Measurements from ENCODE around the gene SYNE2.
A peak's percentile ranks its signal among the peaks of the same experiment; 100 is the strongest.

The SYNE2 gene

DNA sequence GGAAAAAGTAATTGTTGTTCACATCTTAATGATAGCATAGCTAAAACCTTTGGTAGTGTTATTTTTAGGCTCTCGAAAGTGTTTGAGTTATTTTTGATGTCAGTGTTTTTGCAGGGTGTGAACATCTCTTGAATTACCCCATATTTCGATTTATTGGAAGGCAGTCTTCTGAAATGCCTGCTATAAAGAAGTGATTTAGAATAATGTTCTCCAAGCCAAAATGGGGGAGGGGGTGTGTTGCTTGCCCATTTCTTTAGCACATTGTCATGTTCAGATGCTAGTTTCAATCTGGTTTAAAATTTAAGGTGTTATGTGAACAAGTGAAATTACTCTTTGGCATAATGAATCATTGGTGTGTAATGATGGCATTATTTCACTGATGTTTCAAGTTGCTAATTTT, 110.6 kb downstream of the SYNE2 start:
- no peak for DNase-seq (ENCODE audit: low spot score)

GRCh38 chr14:63964113-63964512, 111.3 kb downstream of the SYNE2 start:
- no peak for DNase-seq (ENCODE audit: low spot score)

- DNase-seq (ENCODE audit: low spot score), result no peak
These were observed 113.6 kb downstream of the SYNE2 start for GRCh38 chr14:63966407-63966806.

DNA sequence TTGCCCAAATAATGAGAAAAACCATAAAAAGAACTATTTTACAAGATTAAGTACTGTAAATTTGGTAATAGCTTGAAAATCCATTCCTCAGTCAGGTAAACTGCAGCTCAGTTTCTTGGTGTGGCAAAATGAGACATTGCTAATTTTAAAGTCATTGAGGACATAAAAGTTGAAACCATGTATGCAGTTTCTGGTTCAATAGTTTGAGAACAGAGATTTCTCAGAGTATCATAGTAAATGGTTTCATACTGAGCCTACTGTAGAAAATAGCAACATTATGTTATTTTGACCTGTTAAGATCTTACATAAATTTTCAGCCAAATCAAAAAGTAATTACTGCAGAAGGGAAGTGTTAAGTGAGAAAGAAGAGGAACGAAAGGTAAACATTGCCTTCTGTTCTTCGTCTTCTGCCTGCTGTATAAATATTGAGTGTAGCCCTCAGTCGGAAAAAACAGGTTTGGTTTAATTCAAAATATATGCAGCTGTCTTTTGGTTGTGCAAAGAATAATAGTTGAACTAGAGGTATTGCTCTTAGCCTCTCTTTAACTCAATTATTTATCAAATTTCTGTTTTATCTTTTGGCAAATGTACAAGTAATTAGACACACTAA, 119.6 kb downstream of the SYNE2 start:
- DNase-seq (ENCODE audit: low spot score), result no peak

DNA sequence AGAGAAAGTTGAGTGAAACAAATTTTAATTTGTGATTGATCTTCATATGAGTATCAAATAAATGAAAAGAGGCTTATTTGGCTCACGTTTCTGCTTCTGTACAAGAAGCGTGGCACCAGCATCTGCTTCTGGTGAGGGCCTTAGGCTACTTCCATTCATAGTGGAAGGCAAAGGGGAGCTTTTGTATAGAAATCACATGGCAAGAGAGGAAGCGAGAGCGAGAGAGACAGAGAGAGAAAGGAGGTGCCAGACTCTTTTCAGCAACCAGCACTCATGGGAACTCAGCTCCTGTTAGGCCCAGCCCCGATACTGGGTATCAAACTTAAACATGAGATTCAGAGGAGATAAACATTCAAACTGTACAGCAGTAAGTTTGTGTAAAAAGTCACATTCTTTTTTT, 121.4 kb downstream of the SYNE2 start:
- no peak for DNase-seq (ENCODE audit: low spot score)

DNA sequence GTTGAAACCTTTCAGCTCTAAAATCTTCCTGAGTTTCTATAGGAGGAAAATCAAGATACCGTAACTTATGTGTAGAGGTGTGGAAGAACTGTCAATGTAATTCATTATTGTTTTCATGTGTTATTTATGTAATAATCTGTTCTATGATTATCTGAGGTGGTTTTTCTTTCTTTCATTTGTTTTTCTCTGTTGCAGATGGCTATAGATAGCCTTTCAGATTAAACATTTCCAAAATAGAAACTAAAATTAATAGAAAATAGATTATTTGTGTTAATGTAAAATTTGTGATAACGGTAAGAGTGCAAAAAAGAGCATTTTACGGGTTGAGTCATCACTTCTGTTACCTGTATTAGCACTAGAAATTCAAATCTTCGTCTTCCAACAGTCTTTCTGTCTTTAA, 128.8 kb downstream of the SYNE2 start:
- DNase-seq (ENCODE audit: low spot score), result no peak

DNA sequence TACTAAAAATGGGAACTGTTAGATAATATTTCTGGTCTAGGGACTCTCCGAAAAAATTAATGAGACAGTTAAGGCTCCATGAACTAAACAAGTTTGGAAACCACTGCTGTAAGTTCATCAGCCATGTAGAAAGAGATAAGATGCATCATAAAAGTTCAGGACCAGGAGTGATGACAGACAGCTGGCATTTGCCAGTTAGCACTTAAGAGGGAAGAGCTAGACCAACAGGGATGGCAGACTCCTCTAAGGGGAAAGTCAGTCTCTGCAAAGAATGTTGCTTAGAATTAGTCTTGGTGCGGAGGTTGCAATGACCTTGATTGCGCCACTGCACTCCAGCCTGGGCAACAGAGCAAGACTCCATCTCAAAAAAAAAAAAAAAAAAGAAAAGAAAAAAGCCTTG, 129.4 kb downstream of the SYNE2 start:
- DNase-seq (ENCODE audit: low spot score), result no peak

- DNase-seq (ENCODE audit: low spot score), result no peak
These were observed 129.8 kb downstream of the SYNE2 start for GRCh38 chr14:63982629-63983028.

DNA sequence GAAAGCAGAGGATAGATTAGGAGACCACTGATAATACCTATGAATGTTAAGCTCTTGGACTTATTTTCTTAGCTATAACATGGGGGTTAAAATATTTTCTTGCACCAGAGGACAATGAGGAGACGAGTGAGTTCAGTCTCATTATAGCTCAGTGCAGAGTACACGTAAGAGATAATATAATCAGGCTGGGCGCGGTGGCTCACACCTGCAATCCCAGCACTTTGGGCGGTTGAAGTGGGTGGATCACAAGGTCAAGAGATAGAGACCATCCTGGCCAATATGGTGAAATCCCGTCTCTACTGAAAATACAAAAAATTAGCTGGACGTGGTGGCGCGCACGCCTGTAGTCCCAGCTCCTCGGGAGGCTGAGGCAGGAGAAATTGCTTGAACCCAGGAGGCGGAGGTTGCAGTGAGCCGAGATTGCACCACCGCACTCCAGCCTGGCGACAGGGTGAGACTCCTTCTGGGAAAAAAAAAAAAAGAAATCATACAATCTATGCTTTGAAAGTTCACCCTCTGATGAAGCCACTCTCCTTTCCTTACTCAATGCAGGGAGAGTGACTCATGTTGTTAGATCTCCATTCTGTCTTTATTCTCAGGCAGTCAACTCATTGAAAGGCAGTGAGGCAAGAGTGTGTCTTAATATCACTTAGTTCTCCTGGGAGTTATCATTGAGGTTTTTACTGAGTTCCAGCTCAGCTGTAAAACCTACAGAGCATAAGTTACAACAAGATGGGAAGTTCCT, 134.2 kb downstream of the SYNE2 start:
- peak; percentile 57 for DNase-seq (ENCODE audit: low spot score)

DNA sequence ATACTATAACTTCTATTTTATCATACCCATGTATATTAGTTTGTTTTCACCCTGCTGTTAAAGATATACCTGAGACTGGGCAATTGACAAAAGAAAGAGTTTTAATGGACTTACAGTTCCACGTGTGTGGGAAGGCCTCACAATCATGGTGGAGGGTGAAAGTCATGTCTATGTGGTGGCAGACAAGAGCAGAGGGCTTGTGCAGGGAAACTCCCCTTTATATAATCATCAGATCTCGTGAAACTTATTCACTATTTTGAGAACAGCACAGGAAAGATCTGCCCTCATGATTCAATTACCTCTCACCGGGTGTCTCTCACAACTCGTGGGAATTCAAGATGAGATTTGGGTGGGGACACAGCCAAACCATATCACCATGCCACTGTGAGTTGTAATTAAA, 135.8 kb downstream of the SYNE2 start:
- DNase-seq (ENCODE audit: low spot score), result no peak

DNA sequence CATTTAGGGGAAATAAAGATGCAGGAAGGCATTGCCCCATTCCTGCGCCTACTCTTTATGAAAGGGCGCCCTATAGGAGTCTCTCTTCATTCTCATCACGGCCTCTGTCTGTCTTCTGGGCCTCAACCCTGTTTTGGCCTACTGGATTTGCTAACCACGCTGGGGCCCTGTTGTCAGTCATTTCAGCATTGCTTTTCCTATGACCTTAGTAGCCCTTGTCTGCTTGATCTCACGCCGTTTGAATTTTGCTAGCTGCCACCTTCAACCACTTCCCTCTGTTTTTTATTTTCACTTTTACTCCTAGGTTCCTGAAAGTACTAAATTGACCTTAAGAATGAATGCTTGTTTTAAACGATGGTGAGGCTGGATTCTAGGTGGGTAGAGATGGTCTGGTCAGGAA, 139.0 kb downstream of the SYNE2 start:
- DNase-seq (ENCODE audit: low spot score), result no peak

DNA sequence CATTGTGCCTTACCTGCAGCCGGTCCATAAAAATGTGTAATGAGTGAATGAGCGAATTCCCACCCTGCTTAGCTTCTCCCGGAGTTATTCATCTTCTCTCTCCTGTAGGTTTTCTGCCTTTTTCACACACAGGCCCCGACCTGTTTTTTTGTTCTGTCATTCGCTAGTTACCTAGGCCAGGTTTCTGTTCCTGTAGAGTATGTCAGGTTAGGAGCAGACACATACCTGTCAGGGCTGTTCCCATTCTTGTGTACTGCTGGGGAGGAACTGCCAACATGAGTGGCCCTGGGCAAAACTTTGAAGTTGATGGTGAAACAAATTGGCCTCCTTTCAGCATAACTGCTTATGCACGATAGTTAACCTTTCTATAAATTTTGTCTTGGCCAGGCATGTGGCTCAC, 140.1 kb downstream of the SYNE2 start:
- DNase-seq (ENCODE audit: low spot score), result no peak

DNA sequence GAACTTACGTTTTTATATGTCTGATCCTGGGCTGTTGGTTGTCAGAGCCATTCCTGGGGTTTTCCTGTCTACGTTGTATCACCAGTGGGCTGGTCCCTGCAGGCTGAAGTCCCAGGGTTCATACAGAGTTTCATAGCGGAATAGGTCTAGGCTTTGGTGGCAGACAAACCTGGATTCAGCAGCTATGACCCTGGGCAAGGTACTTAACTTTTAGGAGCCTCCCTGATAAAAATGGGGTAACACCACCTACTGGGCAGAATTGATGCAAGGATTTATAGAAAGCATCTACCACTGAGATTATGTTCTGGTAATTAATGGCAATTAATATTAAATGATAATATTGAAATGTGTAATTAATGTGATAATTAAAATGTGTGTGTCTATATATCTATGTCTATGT, 141.2 kb downstream of the SYNE2 start:
- DNase-seq (ENCODE audit: low spot score), result no peak

DNA sequence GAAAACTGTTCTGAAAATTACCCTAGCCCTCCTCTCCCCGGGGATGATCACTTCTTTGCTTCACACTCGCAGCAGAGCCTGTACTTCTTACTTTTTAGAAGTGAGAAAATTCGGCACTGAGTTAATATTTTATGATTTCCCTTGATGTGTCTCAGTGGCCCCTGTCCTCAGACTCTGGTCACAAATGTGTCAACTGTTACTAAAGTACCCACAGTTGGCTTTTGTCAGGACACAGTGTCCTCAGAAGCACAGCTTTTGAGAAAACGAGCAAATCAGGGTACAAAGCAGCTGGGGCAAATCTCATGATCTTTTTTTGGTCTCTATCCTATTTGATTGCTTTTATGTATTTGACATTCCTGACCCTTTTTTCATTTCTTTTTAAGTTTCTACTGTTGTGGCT, 142.5 kb downstream of the SYNE2 start:
- no peak for DNase-seq (ENCODE audit: low spot score)

DNA sequence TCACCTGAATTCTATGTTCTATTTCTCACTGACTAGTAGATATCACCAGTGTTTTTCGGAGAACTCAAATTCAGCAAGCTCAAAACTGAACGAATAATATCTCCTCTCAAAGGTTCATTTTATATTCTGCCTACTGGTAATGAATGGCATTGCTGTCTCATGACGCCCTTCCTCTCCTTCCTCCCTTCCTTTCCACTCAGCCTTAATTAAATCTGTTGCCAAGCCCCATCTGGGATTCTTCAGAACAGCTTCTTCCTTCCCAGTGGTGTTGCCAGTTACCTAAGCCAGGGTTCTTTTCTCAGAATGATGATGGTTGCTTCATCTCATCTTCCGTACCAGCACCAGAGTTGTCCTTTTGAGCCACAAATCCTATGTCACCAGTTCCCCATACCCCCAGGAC, 143.2 kb downstream of the SYNE2 start:
- no peak for DNase-seq (ENCODE audit: low spot score)

DNA sequence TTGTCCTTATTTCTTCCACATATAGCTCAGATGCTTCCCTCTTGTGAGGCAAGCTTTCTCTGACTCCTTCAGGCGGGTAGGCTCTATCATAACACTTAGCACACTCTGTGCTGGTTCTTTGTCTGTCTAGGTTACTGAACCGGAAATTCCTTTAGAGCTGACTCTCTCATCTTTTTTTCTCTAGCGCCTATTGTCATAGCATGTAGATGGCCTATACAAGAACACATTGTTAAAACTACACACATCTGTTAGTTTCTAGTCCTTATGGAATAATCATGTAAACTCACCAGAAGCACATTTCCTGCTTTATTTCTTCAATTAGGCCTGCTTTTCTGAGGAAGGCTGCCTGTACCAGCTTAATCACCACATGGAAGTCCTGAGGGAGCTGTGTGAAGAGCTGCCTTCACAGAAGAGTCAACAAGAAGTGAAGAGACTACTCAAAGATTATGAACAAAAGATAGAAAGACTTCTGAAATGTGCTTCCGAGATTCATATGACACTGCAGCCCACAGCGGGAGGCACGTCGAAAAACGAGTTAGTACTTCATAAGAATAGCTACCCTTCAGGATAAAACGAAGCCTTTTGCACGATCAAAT, 143.9 kb downstream of the SYNE2 start:
- no peak for DNase-seq (ENCODE audit: low spot score)

DNA sequence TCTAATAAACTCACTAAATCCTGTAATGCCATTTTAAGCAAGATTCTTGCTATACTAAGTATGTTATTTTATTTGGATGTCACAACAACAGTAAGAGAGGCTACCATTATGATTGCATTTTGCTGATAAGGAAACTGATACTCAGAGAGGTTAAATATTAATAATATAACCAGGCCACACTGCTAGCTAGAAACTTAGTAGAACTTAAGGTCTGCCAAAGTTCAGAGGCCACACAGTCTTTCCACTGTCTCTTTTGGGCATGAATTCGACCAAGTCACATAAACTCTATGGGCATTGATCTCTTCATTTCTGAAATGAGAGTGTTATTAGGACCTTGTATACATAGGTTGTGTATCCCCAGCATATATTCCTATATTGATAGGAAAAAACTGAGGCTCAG, 147.9 kb downstream of the SYNE2 start:
- DNase-seq (ENCODE audit: low spot score), result no peak

GRCh38 chr14:64005822-64006221, 153.0 kb downstream of the SYNE2 start:
- DNase-seq (ENCODE audit: low spot score), result no peak

- DNase-seq (ENCODE audit: low spot score), result no peak
These were observed 155.2 kb downstream of the SYNE2 start for GRCh38 chr14:64008016-64008415.

GRCh38 chr14:64012003-64012402, 159.2 kb downstream of the SYNE2 start:
- DNase-seq (ENCODE audit: low spot score), result no peak

- no peak for DNase-seq (ENCODE audit: low spot score)
These were observed 159.9 kb downstream of the SYNE2 start for GRCh38 chr14:64012720-64013119.

DNA sequence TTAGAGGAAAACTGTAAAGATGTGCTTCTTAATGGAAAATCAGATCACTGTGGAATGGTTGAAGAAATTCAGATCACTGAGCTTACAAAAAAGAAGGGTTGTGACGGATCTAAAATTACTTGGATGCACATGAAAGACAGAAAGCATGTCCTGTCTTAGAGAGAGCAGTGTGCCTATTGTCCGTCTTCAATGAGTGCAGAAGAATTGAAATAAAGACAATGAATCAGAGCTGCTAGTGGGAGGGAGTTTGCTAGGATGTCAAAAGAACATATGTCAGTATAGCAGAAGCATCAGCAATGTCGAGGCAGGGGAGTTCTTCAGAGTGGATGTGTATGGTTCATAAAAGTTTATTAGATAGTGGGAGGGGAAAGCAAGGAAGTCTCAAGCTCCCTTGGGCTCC, 172.7 kb downstream of the SYNE2 start:
- DNase-seq (ENCODE audit: low spot score), result no peak

GRCh38 chr14:64026600-64026999, 173.8 kb downstream of the SYNE2 start:
- no peak for DNase-seq (ENCODE audit: low spot score)

DNA sequence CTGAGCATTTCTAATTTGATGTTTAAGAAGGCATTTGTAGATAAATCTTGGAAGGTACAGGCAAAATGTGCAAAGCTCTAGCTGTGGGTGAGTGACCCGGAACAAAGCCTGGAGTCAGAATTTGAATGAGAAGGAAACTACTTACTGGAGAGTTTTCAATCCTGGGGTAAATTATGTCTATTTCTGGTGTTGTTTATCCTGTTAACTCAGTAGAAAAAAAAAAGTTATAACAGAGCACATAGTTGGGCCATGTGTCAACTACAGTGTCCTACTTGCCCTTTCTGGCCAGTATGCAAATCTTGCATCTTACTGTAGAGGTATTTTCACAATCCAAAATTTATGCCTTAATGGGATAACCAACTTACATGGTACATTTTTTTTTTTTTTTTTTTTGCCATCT, 182.3 kb downstream of the SYNE2 start:
- DNase-seq (ENCODE audit: low spot score), result peak; percentile 60

All from AG08395 (cell line).